HG03460 (cell line): ENCODE data around the gene LYPD5.
"Not testable (repeated sequence)": the region's sequence is repeated elsewhere in the genome, so short reads cannot be mapped to it uniquely, and the experiment has no call there.

Source experiments
- ATAC-seq: cut with Tn5 transposase; IDR thresholded peaks from one replicate; pipeline ENCODE4 v1.9.1; 2021; ENCODE audit not compliant: unreplicated experiment

Gene LYPD5

GRCh38 chr19:43802216-43802951, at the start of gene LYPD5:
LYPD5 (minus strand) TSS chr19:43802447; CDS start chr19:43802380, 67 bp downstream.
- no peak for ATAC-seq

DNA sequence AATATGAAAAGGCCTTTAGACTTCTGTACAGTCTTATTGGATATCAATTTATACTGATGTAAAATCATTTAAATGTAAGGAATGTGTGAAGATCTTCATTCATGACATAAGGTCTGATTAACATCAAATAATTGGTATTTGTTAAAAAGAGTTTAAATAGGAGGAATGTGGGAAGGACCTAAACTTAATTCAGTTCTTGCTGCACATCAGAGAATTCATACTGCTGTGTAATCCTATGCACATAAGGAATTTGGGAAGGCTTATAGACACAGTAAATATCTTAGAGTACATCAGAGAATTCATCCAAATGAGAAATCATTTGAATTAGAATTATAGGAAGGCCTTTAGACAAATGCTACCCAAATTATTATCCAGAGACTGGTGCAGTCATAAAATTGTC, 46.6 kb upstream of the LYPD5 start:
- ATAC-seq, result no peak

GRCh38 chr19:43847884-43848283, 45.6 kb upstream of the LYPD5 start:
- ATAC-seq, result no peak

- ATAC-seq, result no peak
Measured at GRCh38 chr19:43847246-43847645, 45.0 kb upstream of the LYPD5 start.

DNA sequence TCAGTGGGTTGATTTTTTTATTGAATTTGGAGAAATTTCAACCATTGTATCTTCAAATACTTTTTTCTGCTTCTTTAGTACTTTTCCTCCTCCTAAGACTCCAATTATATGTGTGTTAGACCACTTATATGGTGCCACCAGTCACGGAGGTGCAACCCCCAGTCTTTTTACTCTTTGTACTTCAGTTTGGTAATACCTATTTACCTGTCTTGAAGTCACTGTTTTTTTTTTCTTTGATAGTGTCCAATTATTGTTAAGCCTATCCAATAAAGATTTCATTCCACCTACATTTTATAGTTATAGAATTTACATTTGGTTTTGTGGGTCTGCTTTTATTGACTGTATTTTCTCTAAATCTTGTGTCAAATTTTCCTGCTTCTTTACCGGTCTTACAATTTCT, 39.8 kb upstream of the LYPD5 start:
- no peak for ATAC-seq

DNA sequence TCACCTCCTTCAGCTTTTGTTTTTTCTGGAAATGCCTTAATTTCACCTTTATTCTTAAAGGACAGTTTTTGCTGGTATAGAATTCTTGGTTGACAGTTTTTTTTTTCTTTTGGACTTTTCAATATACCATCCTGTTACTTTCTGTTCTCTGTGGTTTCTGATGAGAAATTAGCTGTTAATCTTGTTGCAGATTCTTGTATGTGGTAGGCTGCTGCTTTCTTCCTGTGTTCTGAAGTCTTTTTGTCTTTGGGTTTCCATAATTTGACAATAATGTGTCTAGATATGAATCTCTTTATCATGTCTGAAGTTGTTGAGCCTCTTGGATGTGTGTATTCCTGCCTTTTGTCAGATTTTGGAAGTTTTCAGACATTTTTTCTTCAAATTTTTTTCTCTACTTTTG, 36.9 kb upstream of the LYPD5 start:
- no peak for ATAC-seq

DNA sequence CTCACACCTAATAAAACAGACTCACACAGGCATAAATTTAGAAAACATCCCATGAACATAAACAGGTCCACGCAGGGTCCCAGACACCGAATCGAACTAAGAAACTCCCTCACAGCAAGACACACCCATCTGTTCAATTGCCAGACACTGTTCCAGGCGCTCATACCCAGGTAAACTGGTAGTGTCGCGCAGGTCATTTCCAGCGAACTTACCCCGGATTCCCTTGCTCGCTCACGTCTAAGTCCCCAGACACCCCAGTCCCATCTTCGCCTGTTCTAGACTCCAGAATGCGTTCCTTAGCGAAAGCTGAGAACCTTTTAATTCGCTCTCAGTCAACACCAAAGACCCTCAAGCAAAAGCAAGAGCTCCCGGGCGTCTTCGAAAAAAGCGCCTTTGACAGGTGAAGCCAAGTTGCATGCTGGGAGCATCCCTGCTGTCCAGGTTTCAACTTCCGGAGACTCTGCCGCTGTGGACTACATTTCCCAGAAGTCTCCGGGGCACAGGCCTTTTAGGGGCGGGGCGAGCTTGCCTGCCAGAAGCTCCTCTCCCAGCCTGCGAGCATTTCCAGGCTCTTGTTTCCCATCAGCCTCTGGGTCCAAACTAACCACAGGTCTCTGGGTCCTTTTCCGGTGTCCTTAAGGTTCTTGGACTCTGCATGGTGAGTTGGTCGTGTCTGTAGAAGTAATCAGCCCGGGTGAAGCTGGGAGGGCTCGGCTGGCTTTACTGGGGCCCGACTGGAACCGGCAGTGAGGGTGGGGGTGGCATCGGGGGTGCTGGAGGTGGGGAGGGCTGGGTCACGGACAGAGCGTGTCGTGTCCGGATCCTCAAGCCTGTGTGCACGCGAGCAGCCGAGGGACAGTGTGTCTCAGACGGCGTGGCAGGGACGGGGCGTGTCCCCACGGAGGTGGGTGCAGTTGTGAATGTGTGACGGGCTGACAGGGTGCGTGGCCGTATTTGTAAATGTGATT, 24.8 kb upstream of the LYPD5 start, which contains the start of gene ZNF283:
TSS of gene ZNF283 (plus strand) at position 535 of the 968 bp plus-strand sequence. CDS start 6,184 bp downstream, outside the sequence.
- ATAC-seq, result peak; percentile 84

DNA sequence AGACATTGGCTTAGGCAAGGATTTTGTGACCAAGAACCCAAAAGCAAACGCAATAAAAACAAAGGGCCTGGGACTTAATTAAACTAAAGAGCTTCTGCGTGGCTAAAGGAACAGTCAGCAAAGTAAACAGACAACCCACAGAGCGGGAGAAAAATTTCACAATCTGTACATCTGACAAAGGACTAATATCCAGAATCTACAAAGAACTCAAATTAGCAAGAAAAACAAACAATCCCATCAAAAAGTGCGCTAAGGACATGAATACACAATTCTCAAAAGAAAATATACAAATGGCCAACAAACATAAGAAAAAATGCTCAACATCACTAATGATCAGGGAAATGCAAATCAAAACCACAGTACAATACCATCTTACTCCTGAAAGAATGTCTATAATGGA, 22.3 kb upstream of the LYPD5 start:
- ATAC-seq, result not testable (repeated sequence)

DNA sequence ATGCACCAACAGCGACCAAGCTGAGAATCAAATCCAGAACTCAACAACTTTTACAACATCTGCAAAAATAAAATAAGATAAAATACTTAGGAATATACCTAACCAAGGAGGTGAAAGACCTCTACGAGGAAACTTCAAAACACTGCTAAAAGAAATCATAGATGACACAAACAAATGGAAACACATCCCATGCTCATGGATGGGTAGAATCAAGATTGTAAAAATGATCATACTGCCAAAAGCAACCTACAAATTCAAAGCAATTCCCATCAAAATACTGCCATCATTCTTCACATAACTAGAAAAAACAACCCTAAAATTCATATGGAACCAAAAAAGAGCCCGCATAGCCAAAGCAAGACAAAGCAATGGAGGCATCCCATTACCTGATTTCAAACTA, 21.6 kb upstream of the LYPD5 start:
- ATAC-seq, result not testable (repeated sequence)

- ATAC-seq, result no peak
Measured at GRCh38 chr19:43820884-43821215, 18.6 kb upstream of the LYPD5 start.

DNA sequence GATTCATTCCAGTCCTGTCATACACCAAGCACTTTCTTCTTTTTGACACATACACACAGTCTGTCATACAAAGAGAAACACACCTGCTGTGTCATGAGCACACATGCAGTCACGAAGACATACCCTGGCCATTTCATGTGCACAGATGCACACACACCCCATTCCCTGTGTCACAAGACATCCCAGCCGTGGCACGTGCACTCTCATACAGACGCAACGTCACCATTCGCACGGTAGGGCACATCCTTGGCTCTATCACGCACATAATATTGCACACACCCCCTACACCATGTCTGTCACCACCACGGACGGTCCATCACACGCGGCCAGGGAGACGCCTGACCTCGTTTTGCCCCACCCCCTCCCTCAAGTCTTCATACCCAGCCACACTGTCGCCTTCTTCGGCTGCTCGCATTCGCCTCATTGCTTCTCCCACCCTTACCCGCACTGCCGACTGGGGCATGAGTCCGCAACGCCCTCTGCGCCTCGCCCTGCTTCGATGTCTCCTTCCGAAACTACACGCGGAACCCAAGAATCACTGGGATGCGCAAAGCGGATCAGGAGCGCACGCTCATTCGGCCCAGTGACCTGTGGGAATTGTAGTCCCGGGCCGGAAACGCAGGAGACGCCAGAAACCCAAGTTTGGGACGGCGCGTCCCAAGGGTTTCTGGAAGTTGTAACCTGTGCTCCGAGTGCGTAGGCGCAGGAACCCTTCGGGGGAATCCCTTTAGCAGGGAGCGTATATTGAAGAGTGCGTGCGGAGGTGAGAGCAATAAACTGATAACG, 18.0 kb upstream of the LYPD5 start:
- no peak for ATAC-seq

GRCh38 chr19:43818500-43818899, 16.3 kb upstream of the LYPD5 start:
- no peak for ATAC-seq

DNA sequence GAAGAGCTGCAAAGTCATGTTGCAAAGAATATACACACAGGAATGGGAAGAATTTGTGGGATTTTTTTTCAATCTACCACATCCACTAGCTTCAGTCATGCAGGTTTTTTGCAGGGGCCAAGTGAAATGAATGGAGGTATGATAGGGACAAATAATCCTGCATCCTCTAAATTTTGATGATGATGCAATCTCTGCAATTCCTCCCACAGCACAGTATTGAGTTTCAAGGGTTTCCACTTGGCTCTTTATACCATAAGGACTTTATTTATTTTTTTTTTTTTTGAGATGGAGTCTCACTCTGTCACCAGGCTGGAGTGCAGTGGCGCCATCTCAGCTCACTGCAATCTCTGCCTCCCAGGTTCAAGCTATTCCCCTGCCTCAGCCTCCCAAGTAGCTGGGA, 15.2 kb upstream of the LYPD5 start:
- ATAC-seq, result not testable (repeated sequence)

GRCh38 chr19:43814663-43815352, 12.6 kb upstream of the LYPD5 start:
- ATAC-seq, result no peak

DNA sequence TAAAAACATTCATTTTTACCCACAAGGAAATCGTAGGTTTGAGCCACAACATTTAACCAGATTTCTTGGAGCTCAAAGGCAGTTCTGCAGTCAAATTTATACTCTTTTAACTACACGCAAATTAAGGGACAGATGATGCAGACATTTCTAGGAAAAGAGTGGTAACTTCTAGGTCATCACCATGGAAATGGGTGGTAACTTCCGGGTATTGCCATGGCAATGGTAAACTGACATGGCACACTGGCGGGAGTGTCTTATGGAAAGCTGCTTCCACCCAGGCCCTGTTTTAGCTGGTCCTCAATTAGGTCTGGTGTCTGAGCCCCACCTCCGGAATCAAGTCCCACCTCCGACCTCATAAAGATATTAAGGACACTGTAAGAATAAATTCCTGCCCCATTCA, 10.4 kb upstream of the LYPD5 start:
- ATAC-seq, result no peak

GRCh38 chr19:43812259-43812658, 10.0 kb upstream of the LYPD5 start:
- ATAC-seq, result no peak

- no peak for ATAC-seq
Measured at GRCh38 chr19:43811837-43812236, 9.6 kb upstream of the LYPD5 start.

DNA sequence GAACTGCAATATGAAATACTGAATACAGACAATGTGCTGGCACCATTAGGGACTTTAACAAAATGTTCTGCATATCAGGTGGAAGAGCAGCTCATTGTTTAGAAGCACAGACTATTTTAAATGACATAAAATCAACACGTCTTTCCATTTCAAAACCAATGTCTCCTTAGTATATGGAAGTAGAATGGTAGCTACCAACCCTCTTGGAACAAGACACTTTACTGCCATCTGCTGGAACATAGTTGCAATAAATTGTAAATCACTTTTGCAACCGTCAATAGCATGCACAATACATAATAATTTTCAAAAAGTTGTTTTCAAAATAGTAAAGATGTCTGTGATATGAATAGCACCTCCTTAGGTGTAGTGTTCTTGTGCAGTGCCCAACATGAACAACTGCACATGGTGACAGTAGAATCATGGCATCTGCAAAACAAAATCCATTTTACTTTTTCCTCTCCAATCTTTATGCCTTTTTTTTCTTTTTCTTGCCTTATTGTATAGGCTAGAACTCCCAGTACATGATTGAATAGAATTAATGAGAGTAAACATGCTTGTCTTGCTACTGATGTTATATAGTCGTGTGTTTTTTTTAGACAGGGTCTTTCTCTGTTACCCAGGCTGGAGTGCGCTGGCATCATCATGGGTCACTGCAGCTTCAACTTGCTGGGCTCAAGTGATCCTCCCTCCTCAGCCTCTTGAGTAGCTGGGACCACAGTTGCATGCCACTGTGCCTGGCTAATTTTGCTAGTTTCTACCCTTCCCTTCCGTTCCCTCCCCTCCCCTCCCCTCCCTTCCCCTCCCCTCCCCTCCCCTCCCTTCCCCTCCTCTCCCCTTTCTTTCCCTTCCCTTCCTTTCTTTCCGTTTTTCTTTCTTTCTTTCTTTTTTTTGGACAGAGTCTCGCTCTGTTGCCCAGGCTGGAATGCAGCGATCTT, 7.8 kb upstream of the LYPD5 start:
- no peak for ATAC-seq

DNA sequence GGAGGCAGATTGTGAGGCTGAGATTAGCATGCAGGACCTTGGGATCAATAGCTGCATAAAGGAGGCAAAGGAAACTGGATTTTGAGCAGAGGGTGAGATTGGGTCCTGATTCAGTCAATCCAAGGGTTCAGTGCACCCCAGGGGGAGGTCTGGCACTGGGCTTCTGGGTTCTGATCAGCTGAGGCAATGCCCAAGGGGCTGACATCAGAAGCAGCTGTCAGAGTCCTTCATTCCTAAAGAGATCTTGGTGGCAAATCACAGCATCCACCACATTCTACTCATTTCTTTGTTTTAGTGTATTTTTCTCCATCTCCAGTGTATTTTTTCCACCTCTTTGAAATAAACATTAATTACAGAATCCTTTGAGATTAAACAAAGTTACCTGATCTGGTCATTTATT, 5.4 kb upstream of the LYPD5 start:
- ATAC-seq, result no peak

- ATAC-seq, result no peak
Measured at GRCh38 chr19:43806848-43807247, 4.6 kb upstream of the LYPD5 start.
